ENCODE results near the gene CHCHD4. TPM values are rescaled to one million over a fixed set of nuclear protein-coding genes. Genes with fewer than 3 reads are reported as not detected.

The CHCHD4 gene
- total and polyA plus RNA-seq, 2 of the 8 experiments (the other 6 are each of a cell fraction or from before 2014, with no cell fraction given) = 15.0 to 22.3 TPM

DNA sequence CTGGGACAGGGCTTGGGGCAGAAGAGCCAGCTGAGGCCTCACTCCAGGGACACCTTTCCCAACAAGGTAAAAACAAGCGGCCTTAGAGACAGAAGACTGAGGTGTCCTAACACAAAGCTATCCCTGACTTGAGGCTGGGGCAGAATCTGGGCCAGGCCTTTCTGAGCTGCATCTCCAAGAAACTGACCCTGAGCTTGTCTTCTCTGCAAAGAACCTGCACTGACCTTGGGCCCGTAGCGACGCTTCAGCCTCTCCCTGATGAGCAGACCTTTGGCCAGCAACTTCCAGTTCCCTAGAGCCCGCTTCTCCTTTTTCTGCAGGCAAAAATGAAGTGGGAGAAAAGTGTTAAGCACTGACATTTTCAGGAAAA, 22.4 kb upstream of the CHCHD4 start:
- H3K4me2 ChIP-seq (ENCODE audit: insufficient read depth in 1 of 2, low read depth in 2 of 2, low read length in 2 of 2) = no peak overlapping the region
- peaks cover 0 to 14% (median 9%) of the 10 kb centered on the region in 4 experiments; a peak in 6 of 7 replicates for H3K4me1 ChIP-seq (replicated peaks in 1 of 4; ENCODE audit: control insufficient read depth in 3 of 4, insufficient read depth in 4 of 4, low read length in 3 of 4)
- no peak overlapping the region for H3K56ac ChIP-seq (replicated peaks; ENCODE audit: insufficient read length, low read depth, low read length)
- H3K4me3 ChIP-seq (ENCODE audit: extremely low read depth in 1 of 4, insufficient read depth in 2 of 4, low read depth in 3 of 4, low read length in 4 of 4) = no peak overlapping the region
- no peak overlapping the region for H2AK5ac ChIP-seq (ENCODE audit: low read depth, low read length)
- ChIA-PET POLR2A (ENCODE audit: partially characterized antibody) (interaction anchor here (1.1 to 2.9 kb wide), 3 partner anchors 19 to 30 kb away, joined by 4 to 15 read pairs (median 7); partner anchors contain the start of genes CHCHD4 and TMEM43), CTCF (ENCODE audit: partially characterized antibody) (interaction anchor here (0.7 to 2.1 kb wide), 4 partner anchors 12 to 24 kb away, joined by 3 to 10 read pairs (median 6); partner anchors contain the start of genes CHCHD4 and TMEM43)
- H3K79me2 ChIP-seq (ENCODE audit: control insufficient read depth in 1 of 2, insufficient read depth in 2 of 2, low read length in 2 of 2) = no peaks in the 10 kb centered on the region
- FAIRE-seq = no peak
- no peak overlapping the region for H2BK15ac ChIP-seq (ENCODE audit: low read length)
- H3K27me3 ChIP-seq (replicated peaks in 1 of 4; ENCODE audit: control insufficient read depth in 3 of 4, extremely low read depth in 1 of 4, insufficient read depth in 3 of 4, low read length in 3 of 4) = no peaks in the 10 kb centered on the region
- peaks cover 0 to 11% (median 7%) of the 10 kb centered on the region in 4 experiments; a peak in 5 of 8 replicates for H3K36me3 ChIP-seq (ENCODE audit: control insufficient read depth in 2 of 4, insufficient read depth in 4 of 4, low read length in 3 of 4)
- H3K23ac ChIP-seq (ENCODE audit: insufficient read length) = no peak overlapping the region
- H3K14ac ChIP-seq (ENCODE audit: insufficient read length) = no peak overlapping the region
- H3K9ac ChIP-seq (replicated peaks in 1 of 4; ENCODE audit: extremely low read depth in 1 of 4, low read depth in 3 of 4, low read length in 3 of 4) = no peak overlapping the region
- WGBS, 2 experiments (ENCODE audit: extremely low coverage in 1 of 2, insufficient coverage in 1 of 2, insufficient read length in 1 of 2, insufficient replicate concordance in 2 of 2, low coverage in 1 of 2, low lambda C conversion rate in 2 of 2, missing lambda C conversion rate in 1 of 2) = 85% methylated on average over 5 of the region's 5 CpGs; no CpG with 5 or more reads in 1 of the 2 experiments
- no peak overlapping the region for H3K27ac ChIP-seq (ENCODE audit: low read depth, low read length)
- H4K5ac ChIP-seq (ENCODE audit: insufficient read length, low read depth, low read length) = no peak overlapping the region
- H4K20me1 ChIP-seq (replicated peaks in 1 of 2; ENCODE audit: control insufficient read depth in 1 of 2, insufficient read depth in 2 of 2, low read length in 2 of 2) = peaks cover 2 to 6% of the 10 kb centered on the region in 2 experiments
- H2BK5ac ChIP-seq (ENCODE audit: low read depth, low read length) = no peak overlapping the region
- H3K18ac ChIP-seq (ENCODE audit: extremely low read depth, low read length) = no peak overlapping the region
- no peaks in the 10 kb centered on the region for H3K79me1 ChIP-seq (ENCODE audit: low read depth, low read length)
- no peaks in the 10 kb centered on the region for H3K9me3 ChIP-seq (ENCODE audit: insufficient read depth in 2 of 2, low read depth in 1 of 2, low read length in 1 of 2)
- H4K8ac ChIP-seq (ENCODE audit: extremely low read depth, insufficient read depth, low read length) = no peak overlapping the region
- no peak for DNase-seq (ENCODE audit: low read depth in 1 of 2, low spot score in 2 of 2)
- no peak overlapping the region for H2AFZ ChIP-seq (ENCODE audit: low read length)
- no peak overlapping the region for H4K91ac ChIP-seq (replicated peaks; ENCODE audit: insufficient read length, low read length)
- H3K23me2 ChIP-seq (ENCODE audit: low read depth, low read length) = no peaks in the 10 kb centered on the region
- H2BK20ac ChIP-seq (ENCODE audit: low read length) = no peak overlapping the region
- H2BK120ac ChIP-seq (replicated peaks; ENCODE audit: low read depth, low read length) = no peak overlapping the region
- no peak overlapping the region for H3K4ac ChIP-seq (replicated peaks; ENCODE audit: insufficient read length, low read depth, low read length)
- no peak overlapping the region for H2BK12ac ChIP-seq (ENCODE audit: low read depth, low read length)
- TF ChIP-seq SP4 (IDR thresholded peaks at IDR 0.05; ENCODE audit: low read length) (no peak), GABPA (IDR thresholded peaks at IDR 0.05; ENCODE audit: borderline replicate concordance, insufficient read depth, low read length) (no peak), RBBP5 (IDR thresholded peaks at IDR 0.05; ENCODE audit: borderline replicate concordance, low read depth, low read length) (no peak), KDM1A (IDR thresholded peaks at IDR 0.05; ENCODE audit: borderline replicate concordance, low read length) (no peak), TAF1 (IDR thresholded peaks at IDR 0.05; ENCODE audit: low read depth, low read length) (no peak), SP1 (IDR thresholded peaks at IDR 0.05; ENCODE audit: low read depth, low read length) (no peak), BRCA1 (IDR thresholded peaks at IDR 0.05; ENCODE audit: low read depth, low read length) (no peak), CHD2 (IDR thresholded peaks at IDR 0.05; ENCODE audit: low read length) (no peak), TBP (IDR thresholded peaks at IDR 0.05; ENCODE audit: low read depth, low read length) (no peak), SIRT6 (IDR thresholded peaks at IDR 0.05; ENCODE audit: low read length) (no peak), JUND (IDR thresholded peaks at IDR 0.05; ENCODE audit: low read length) (no peak), SP2 (IDR thresholded peaks at IDR 0.05; ENCODE audit: low read length) (no peak), POLR2AphosphoS5 (IDR thresholded peaks at IDR 0.05; ENCODE audit: low read depth, low read length) (no peak), TCF12 (IDR thresholded peaks at IDR 0.05; ENCODE audit: low read depth, low read length) (no peak)
- TF ChIP-seq, protein P1, sequence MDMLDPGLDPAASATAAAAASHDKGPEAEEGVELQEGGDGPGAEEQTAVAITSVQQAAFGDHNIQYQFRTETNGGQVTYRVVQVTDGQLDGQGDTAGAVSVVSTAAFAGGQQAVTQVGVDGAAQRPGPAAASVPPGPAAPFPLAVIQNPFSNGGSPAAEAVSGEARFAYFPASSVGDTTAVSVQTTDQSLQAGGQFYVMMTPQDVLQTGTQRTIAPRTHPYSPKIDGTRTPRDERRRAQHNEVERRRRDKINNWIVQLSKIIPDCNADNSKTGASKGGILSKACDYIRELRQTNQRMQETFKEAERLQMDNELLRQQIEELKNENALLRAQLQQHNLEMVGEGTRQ (IDR thresholded peaks at IDR 0.05; ENCODE audit: low read length) = no peak

Measured in H1 (cell line).